KMS-11 (cell line): ENCODE results near the gene ERFE.

Experiments used
- H2AFZ ChIP-seq: fragments of 200-600 bp; sonication (generic); 2 replicates; pipeline ENCODE4 v1.6.1; 2016; ENCODE audit warnings: antibody characterized with exemption, mixed run types, low read depth
- H3K27ac ChIP-seq: fragments of 200-600 bp; sonication (generic); 2 replicates; pipeline ENCODE4 v1.6.1; 2016; ENCODE audit warnings: mild to moderate bottlenecking, mixed run types
- H3K27me3 ChIP-seq: fragments of 200-600 bp; sonication (generic); 2 replicates; pipeline ENCODE4 v1.6.1; 2017; ENCODE audit warnings: mild to moderate bottlenecking, low read depth, mixed run types, moderate library complexity; ENCODE audit not compliant: insufficient read depth
- H3K36me3 ChIP-seq: fragments of 200-600 bp; sonication (generic); 2 replicates; pipeline ENCODE4 v1.6.1; 2017; ENCODE audit warnings: mild to moderate bottlenecking, mixed run types; ENCODE audit not compliant: insufficient read depth
- H3K4me1 ChIP-seq: fragments of 200-600 bp; sonication (generic); 2 replicates; pipeline ENCODE4 v1.6.1; 2016; ENCODE audit warnings: mild to moderate bottlenecking, low read depth, mixed run types; ENCODE audit not compliant: poor library complexity, severe bottlenecking
- H3K4me2 ChIP-seq: fragments of 200-600 bp; sonication (generic); 2 replicates; pipeline ENCODE4 v1.7.0; 2016; ENCODE audit warnings: mild to moderate bottlenecking, mixed run types
- H3K4me3 ChIP-seq: fragments of 200-600 bp; sonication (generic); IDR thresholded peaks from 2 replicates; pipeline ENCODE4 v1.6.1; 2017; ENCODE audit warnings: low read depth, low read length, mixed read lengths; ENCODE audit not compliant: insufficient read depth
- H3K79me2 ChIP-seq: fragments of 200-600 bp; sonication (generic); 2 replicates; pipeline ENCODE4 v1.6.1; 2016; ENCODE audit warnings: low read depth, mixed run types; ENCODE audit not compliant: insufficient read depth
- H3K9ac ChIP-seq: fragments of 200-600 bp; sonication (generic); 2 replicates; pipeline ENCODE4 v1.6.1; 2016; ENCODE audit warnings: mild to moderate bottlenecking, mixed run types
- H4K20me1 ChIP-seq: fragments of 200-600 bp; sonication (generic); 2 replicates; pipeline ENCODE4 v1.6.1; 2016; ENCODE audit warnings: mild to moderate bottlenecking, mixed run types; ENCODE audit not compliant: insufficient read depth
- CTCF ChIP-seq: fragments of 200-600 bp; sonication (generic); conservative IDR thresholded peaks from 2 replicates; pipeline ENCODE4 v1.6.1; 2017; ENCODE audit warnings: low read depth, mild to moderate bottlenecking, antibody characterized with exemption, low read length, moderate library complexity, mixed read lengths

The ERFE gene

GRCh38 chr2:238150686-238151085, 8.1 kb upstream of the ERFE start:
- Histone ChIP-seq H3K4me2 (no peak overlapping the region), H3K79me2 (no peaks in the 10 kb centered on the region), H4K20me1 (no peaks in the 10 kb centered on the region), H3K27me3 (no peaks in the 10 kb centered on the region), H3K4me3 (no peak overlapping the region), H2AFZ (no peak overlapping the region), H3K9ac (no peak overlapping the region), H3K27ac (no peak overlapping the region), H3K4me1 (no peaks in the 10 kb centered on the region), H3K36me3 (no peaks in the 10 kb centered on the region)
- TF ChIP-seq CTCF = no peak

GRCh38 chr2:238151205-238151604, 7.6 kb upstream of the ERFE start:
- no peak for TF ChIP-seq CTCF
- Histone ChIP-seq H2AFZ (no peak overlapping the region), H3K9ac (no peak overlapping the region)

GRCh38 chr2:238151628-238152235, 7.0 kb upstream of the ERFE start:
- Histone ChIP-seq H3K9ac (no peak overlapping the region), H2AFZ (no peak overlapping the region), H3K27me3 (no peaks in the 10 kb centered on the region), H3K4me2 (no peak overlapping the region), H3K4me1 (no peaks in the 10 kb centered on the region), H3K36me3 (no peaks in the 10 kb centered on the region), H3K79me2 (no peaks in the 10 kb centered on the region), H3K4me3 (no peak overlapping the region), H4K20me1 (no peaks in the 10 kb centered on the region), H3K27ac (no peak overlapping the region)
- TF ChIP-seq CTCF = no peak

More at GRCh38 chr2:238151205-238151604, 7.6 kb upstream of the ERFE start:
- Histone ChIP-seq H3K4me3 (no peak overlapping the region), H3K27me3 (no peaks in the 10 kb centered on the region), H4K20me1 (no peaks in the 10 kb centered on the region), H3K27ac (no peak overlapping the region), H3K79me2 (no peaks in the 10 kb centered on the region), H3K4me1 (no peaks in the 10 kb centered on the region), H3K36me3 (no peaks in the 10 kb centered on the region), H3K4me2 (no peak overlapping the region)

GRCh38 chr2:238152771-238153688, 5.7 kb upstream of the ERFE start:
- no peak; the same call in 1 of the 2 replicates for TF ChIP-seq CTCF
- Histone ChIP-seq H4K20me1 (no peaks in the 10 kb centered on the region), H3K27ac (no peak overlapping the region), H2AFZ (no peak overlapping the region), H3K27me3 (no peaks in the 10 kb centered on the region), H3K4me1 (no peaks in the 10 kb centered on the region), H3K79me2 (no peaks in the 10 kb centered on the region), H3K4me2 (no peak overlapping the region), H3K9ac (no peak overlapping the region), H3K36me3 (no peaks in the 10 kb centered on the region), H3K4me3 (no peak overlapping the region)
